Gastroesophageal sphincter (tissue), 3 donors: ENCODE results near the gene ZNF180.

Experiments
- EP300 ChIP-seq: sonication (generic); formaldehyde crosslinking; IDR thresholded peaks from one replicate; pipeline ENCODE4 v1.6.1; 2017; ENCODE audit warnings: antibody characterized with exemption, mild to moderate bottlenecking
- POLR2A ChIP-seq, 2 donors: fragments of 450-650 bp; IDR thresholded peaks; one replicate each; pipeline ENCODE4 v1.6.1; 2017; ENCODE audit warnings: antibody characterized with exemption in 2 of 2, mild to moderate bottlenecking in 2 of 2, moderate library complexity in 1 of 2
- POLR2AphosphoS5 ChIP-seq: sonication (generic); formaldehyde crosslinking; IDR thresholded peaks from one replicate; pipeline ENCODE4 v1.6.1; 2017; ENCODE audit warnings: antibody characterized with exemption
- TF ChIP-seq, protein P1 (sequence below), 4 experiments: fragments of 200-600 bp in 2 of 4; fragments of 450-650 bp in 2 of 4; sonication (generic) in 1 of 4; IDR thresholded peaks; one replicate each; pipeline ENCODE4 v1.5.1; 2017 to 2019; ENCODE audit warnings: antibody characterized with exemption in 4 of 4, mild to moderate bottlenecking in 2 of 4, moderate library complexity in 2 of 4

DNA sequence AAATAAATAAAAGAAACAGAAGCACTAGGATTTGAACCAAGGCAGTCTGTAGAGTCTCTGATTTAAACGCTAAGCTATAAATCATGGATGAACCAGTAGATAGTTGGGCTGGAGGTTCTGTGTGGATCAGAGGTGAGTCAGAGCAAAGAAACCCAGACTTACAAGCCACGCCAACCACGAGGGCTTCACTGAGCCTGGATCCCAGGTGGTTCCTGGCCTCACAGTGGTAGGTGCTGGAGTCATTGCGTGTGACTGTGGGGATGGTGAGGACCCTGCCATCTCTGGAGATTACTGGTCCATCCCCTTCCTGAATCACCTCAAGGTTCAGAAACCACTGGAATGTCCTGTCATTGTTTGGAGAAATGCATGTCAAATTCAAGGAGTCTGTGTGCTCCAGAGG lies 48.4 kb upstream of the ZNF180 start:
- TF ChIP-seq, protein P1, sequence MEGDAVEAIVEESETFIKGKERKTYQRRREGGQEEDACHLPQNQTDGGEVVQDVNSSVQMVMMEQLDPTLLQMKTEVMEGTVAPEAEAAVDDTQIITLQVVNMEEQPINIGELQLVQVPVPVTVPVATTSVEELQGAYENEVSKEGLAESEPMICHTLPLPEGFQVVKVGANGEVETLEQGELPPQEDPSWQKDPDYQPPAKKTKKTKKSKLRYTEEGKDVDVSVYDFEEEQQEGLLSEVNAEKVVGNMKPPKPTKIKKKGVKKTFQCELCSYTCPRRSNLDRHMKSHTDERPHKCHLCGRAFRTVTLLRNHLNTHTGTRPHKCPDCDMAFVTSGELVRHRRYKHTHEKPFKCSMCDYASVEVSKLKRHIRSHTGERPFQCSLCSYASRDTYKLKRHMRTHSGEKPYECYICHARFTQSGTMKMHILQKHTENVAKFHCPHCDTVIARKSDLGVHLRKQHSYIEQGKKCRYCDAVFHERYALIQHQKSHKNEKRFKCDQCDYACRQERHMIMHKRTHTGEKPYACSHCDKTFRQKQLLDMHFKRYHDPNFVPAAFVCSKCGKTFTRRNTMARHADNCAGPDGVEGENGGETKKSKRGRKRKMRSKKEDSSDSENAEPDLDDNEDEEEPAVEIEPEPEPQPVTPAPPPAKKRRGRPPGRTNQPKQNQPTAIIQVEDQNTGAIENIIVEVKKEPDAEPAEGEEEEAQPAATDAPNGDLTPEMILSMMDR (IDR thresholded peaks at IDR 0.05): no peak
- TF ChIP-seq POLR2AphosphoS5: no peak
- no peak for TF ChIP-seq EP300
- TF ChIP-seq POLR2A (IDR thresholded peaks at IDR 0.05): no peak
